HEK293 (cell line): Measurements from ENCODE around the gene PARP2.

Experiments used
- CTCF ChIA-PET: fragments of 350-600 bp; formaldehyde crosslinking; extraction: SDS; loops from one replicate; lab custom pipeline; 2021; ENCODE audit warnings: antibody characterized with exemption; lab: Yijun Ruan, JAX
- POLR2A ChIA-PET: fragments of 300-600 bp; formaldehyde crosslinking; extraction: SDS; loops from one replicate; lab custom pipeline; 2020; ENCODE audit warnings: antibody characterized with exemption, inconsistent platforms; lab: Yijun Ruan, JAX
- H3K27ac ChIP-seq: fragments of 200-500 bp; sonication (Bioruptor generic); 2 replicates; pipeline ENCODE4 v1.5.1; 2014; ENCODE audit warnings: low read depth, low read length, control low read depth, inconsistent platforms; ENCODE audit errors: extremely low read depth
- H3K36me3 ChIP-seq, 2 experiments: fragments of 200-500 bp in 1 of 2; sonication (Bioruptor generic) in 1 of 2; 1 replicate in 1 of 2; 2 replicates in 1 of 2; pipeline ENCODE4 v1.5.1; 2014 to 2017; ENCODE audit warnings: inconsistent platforms in 2 of 2, low read length in 2 of 2; ENCODE audit not compliant: control insufficient read depth in 2 of 2, insufficient read depth in 1 of 2
- H3K4me1 ChIP-seq: fragments of 200-500 bp; sonication (Bioruptor generic); 2 replicates; pipeline ENCODE4 v1.5.1; 2014; ENCODE audit warnings: mild to moderate bottlenecking, low read length, inconsistent platforms; ENCODE audit not compliant: control insufficient read depth, insufficient read depth
- H3K4me3 ChIP-seq: 2 replicates; pipeline ENCODE4 v1.5.1; 2011; ENCODE audit warnings: low read depth, mild to moderate bottlenecking, control low read depth, low read length, moderate library complexity
- H3K9me3 ChIP-seq: fragments of 200-500 bp; sonication (Bioruptor generic); 2 replicates; pipeline ENCODE4 v1.5.1; 2014; ENCODE audit warnings: low read depth, low read length, inconsistent platforms; ENCODE audit not compliant: control insufficient read depth, insufficient read depth
- GLI4 ChIP-seq: fragments of 450-650 bp; formaldehyde crosslinking; IDR thresholded peaks from 2 replicates; pipeline ENCODE4 v1.5.1; 2016; ENCODE audit warnings: missing biosample characterization, missing genetic modification characterization
- IKZF3 ChIP-seq: fragments of 450-650 bp; IDR thresholded peaks from 2 replicates; pipeline ENCODE4 v1.5.0; 2018; ENCODE audit warnings: missing biosample characterization, mild to moderate bottlenecking, missing genetic modification characterization, moderate library complexity
- KLF10 ChIP-seq: fragments of 450-650 bp; IDR thresholded peaks from 2 replicates; pipeline ENCODE4 v1.5.1; 2018; ENCODE audit warnings: missing biosample characterization, mild to moderate bottlenecking, missing genetic modification characterization
- SP3 ChIP-seq: fragments of 450-650 bp; formaldehyde crosslinking; IDR thresholded peaks from 2 replicates; pipeline ENCODE4 v1.5.1; 2016; ENCODE audit warnings: missing biosample characterization, missing genetic modification characterization
- WT1 ChIP-seq: fragments of 450-650 bp; formaldehyde crosslinking; IDR thresholded peaks from 2 replicates; pipeline ENCODE4 v1.5.1; 2016; ENCODE audit warnings: missing biosample characterization, missing genetic modification characterization
- YY1 ChIP-seq: fragments of 450-650 bp; formaldehyde crosslinking; IDR thresholded peaks from 2 replicates; pipeline ENCODE4 v1.5.1; 2018; ENCODE audit warnings: missing biosample characterization, missing genetic modification characterization
- ZBTB48 ChIP-seq: fragments of 450-650 bp; formaldehyde crosslinking; IDR thresholded peaks from 2 replicates; pipeline ENCODE4 v1.5.1; 2016; ENCODE audit warnings: missing biosample characterization, missing genetic modification characterization
- ZFP3 ChIP-seq: fragments of 450-650 bp; formaldehyde crosslinking; IDR thresholded peaks from 2 replicates; pipeline ENCODE4 v1.5.1; 2016; ENCODE audit warnings: low read depth, missing biosample characterization, missing genetic modification characterization
- ZNF121 ChIP-seq: fragments of 450-650 bp; formaldehyde crosslinking; IDR thresholded peaks from 2 replicates; pipeline ENCODE4 v1.5.1; 2016; ENCODE audit warnings: missing biosample characterization, missing genetic modification characterization
- ZNF184 ChIP-seq: fragments of 450-650 bp; IDR thresholded peaks from 2 replicates; pipeline ENCODE4 v1.5.1; 2018; ENCODE audit warnings: missing biosample characterization, mild to moderate bottlenecking, missing genetic modification characterization
- ZNF23 ChIP-seq: fragments of 450-650 bp; formaldehyde crosslinking; IDR thresholded peaks from 2 replicates; pipeline ENCODE4 v1.5.1; 2016; ENCODE audit warnings: missing biosample characterization, missing genetic modification characterization, borderline replicate concordance
- ZNF248 ChIP-seq: fragments of 450-650 bp; formaldehyde crosslinking; IDR thresholded peaks from 2 replicates; pipeline ENCODE4 v1.5.1; 2017; ENCODE audit warnings: missing biosample characterization, missing genetic modification characterization
- ZNF274 ChIP-seq, 2 experiments: fragments of 200-500 bp in 1 of 2; fragments of 450-650 bp in 1 of 2; sonication (Bioruptor generic) in 1 of 2; formaldehyde crosslinking in 1 of 2; IDR thresholded peaks; 2 replicates each; pipeline versions ENCODE4 v1.5.1 to v1.6.1; 2014 to 2016; ENCODE audit warnings: borderline replicate concordance in 1 of 2, inconsistent platforms in 1 of 2, low read length in 1 of 2, missing biosample characterization in 1 of 2, missing genetic modification characterization in 1 of 2
- ZNF292 ChIP-seq: fragments of 450-650 bp; formaldehyde crosslinking; IDR thresholded peaks from 2 replicates; pipeline ENCODE4 v1.5.1; 2016; ENCODE audit warnings: low read depth, missing biosample characterization, missing genetic modification characterization, borderline replicate concordance
- ZNF37A ChIP-seq: fragments of 450-650 bp; IDR thresholded peaks from 2 replicates; pipeline ENCODE4 v1.5.1; 2018; ENCODE audit warnings: missing biosample characterization, missing genetic modification characterization
- ZNF394 ChIP-seq: fragments of 450-650 bp; formaldehyde crosslinking; IDR thresholded peaks from 2 replicates; pipeline ENCODE4 v1.5.1; 2016; ENCODE audit warnings: missing biosample characterization, missing genetic modification characterization, mild to moderate bottlenecking, moderate library complexity, borderline replicate concordance
- ZNF48 ChIP-seq: fragments of 450-650 bp; formaldehyde crosslinking; IDR thresholded peaks from 2 replicates; pipeline ENCODE4 v1.5.1; 2016; ENCODE audit warnings: missing biosample characterization, missing genetic modification characterization
- ZNF585B ChIP-seq: fragments of 450-650 bp; formaldehyde crosslinking; IDR thresholded peaks from 2 replicates; pipeline ENCODE4 v1.5.1; 2016; ENCODE audit warnings: missing biosample characterization, missing genetic modification characterization
- ZNF596 ChIP-seq: fragments of 450-650 bp; IDR thresholded peaks from 2 replicates; pipeline ENCODE4 v1.5.0; 2018; ENCODE audit warnings: missing biosample characterization, mild to moderate bottlenecking, missing genetic modification characterization, moderate library complexity
- ZNF629 ChIP-seq: fragments of 450-650 bp; formaldehyde crosslinking; IDR thresholded peaks from 2 replicates; pipeline ENCODE4 v1.5.1; 2017; ENCODE audit warnings: missing biosample characterization, missing genetic modification characterization
- ZNF670 ChIP-seq: fragments of 450-650 bp; formaldehyde crosslinking; IDR thresholded peaks from 2 replicates; pipeline ENCODE4 v1.5.1; 2016; ENCODE audit warnings: missing biosample characterization, missing genetic modification characterization, low read depth
- ZSCAN30 ChIP-seq: fragments of 450-650 bp; IDR thresholded peaks from 2 replicates; pipeline ENCODE4 v1.5.1; 2018; ENCODE audit warnings: missing biosample characterization, mild to moderate bottlenecking, missing genetic modification characterization, moderate library complexity
- TF ChIP-seq, protein P1 (sequence below): fragments of 450-650 bp; IDR thresholded peaks from 2 replicates; pipeline ENCODE4 v1.5.1; 2018; ENCODE audit warnings: missing biosample characterization, missing genetic modification characterization
- TF ChIP-seq, protein P2 (sequence below): fragments of 450-650 bp; formaldehyde crosslinking; IDR thresholded peaks from 2 replicates; pipeline ENCODE4 v1.5.1; 2017; ENCODE audit warnings: missing biosample characterization, missing genetic modification characterization
- TF ChIP-seq, protein P3 (sequence below): fragments of 450-650 bp; formaldehyde crosslinking; IDR thresholded peaks from 2 replicates; pipeline ENCODE4 v1.5.1; 2017; ENCODE audit warnings: missing biosample characterization, missing genetic modification characterization
- TF ChIP-seq, protein P4 (sequence below): fragments of 450-650 bp; formaldehyde crosslinking; IDR thresholded peaks from 2 replicates; pipeline ENCODE4 v1.5.1; 2016; ENCODE audit warnings: missing biosample characterization, missing genetic modification characterization, borderline replicate concordance
- TF ChIP-seq, protein P5 (sequence below): fragments of 450-650 bp; formaldehyde crosslinking; IDR thresholded peaks from 2 replicates; pipeline ENCODE4 v1.5.1; 2016; ENCODE audit warnings: missing biosample characterization, missing genetic modification characterization, low read depth

PARP2 gene

DNA sequence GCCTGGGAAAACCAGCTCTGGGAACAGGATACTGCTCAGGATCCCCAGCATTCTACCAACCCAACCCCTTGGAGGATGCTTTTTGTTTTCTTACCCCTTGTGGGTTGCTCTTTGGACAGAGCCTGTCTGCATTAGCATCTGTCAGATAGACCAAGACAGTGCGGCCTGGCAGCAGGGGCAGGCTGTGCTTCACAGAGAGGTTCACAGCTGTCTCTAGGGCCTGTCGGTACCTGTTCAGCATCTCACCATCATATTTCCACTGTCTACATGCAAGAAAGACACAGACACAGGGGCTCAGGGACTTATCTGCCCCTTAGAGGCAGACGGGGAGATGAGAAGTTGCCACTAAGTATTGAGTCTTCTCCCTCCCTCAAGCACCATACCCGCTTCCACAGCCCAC is 48.1 kb downstream of the PARP2 start:
- ChIA-PET POLR2A (no interaction called here), CTCF (interaction anchor here (0.6 kb wide), 1 partner anchor 9 kb away, joined by 3 read pairs; no protein-coding TSS in a partner anchor)
- H3K36me3 ChIP-seq, result peaks cover 13 to 71% of the 10 kb centered on the region in 2 experiments

DNA sequence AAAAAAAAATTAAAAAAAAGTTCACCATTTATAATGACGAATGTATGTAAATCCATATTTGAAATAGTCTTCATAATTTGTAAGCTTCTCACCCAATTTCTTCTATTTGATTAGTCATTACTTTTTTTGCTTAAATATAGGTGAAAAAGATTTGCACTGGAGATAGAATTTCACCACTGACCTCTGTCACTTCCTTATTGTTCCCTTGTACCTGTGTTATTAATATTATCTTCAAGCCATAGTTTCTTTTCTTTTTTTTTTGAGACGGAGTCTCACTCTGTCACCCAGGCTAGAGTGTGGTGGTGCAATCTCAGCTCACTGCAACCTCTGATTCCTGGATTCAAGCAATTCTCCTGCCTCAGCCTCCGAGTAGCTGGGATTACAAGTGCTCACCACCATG is 54.1 kb downstream of the PARP2 start:
- H3K4me1 ChIP-seq, result no peaks in the 10 kb centered on the region
- no peak overlapping the region for H3K4me3 ChIP-seq
- ChIA-PET CTCF (interaction anchor here (0.6 to 2.8 kb wide), 3 partner anchors 17 to 598 kb away, joined by 3 to 10 read pairs (median 4); no protein-coding TSS in a partner anchor), POLR2A (no interaction called here)
- H3K9me3 ChIP-seq, result no peaks in the 10 kb centered on the region
- peaks cover 44 to 48% of the 10 kb centered on the region in 2 experiments for H3K36me3 ChIP-seq
- H3K27ac ChIP-seq, result no peak overlapping the region
- TF ChIP-seq ZNF37A (tag by site-specific recombination) (no peak), ZNF629 (tag by site-specific recombination) (no peak), ZNF292 (tag by site-specific recombination) (no peak), WT1 (tag by site-specific recombination) (no peak), GLI4 (tag by site-specific recombination) (no peak), ZNF121 (tag by site-specific recombination) (no peak), ZNF274 (IDR thresholded peaks at IDR 0.05; ENCODE audit: low read length) (no peak), ZNF274 (tag by site-specific recombination; IDR thresholded peaks at IDR 0.05; ENCODE audit: borderline replicate concordance) (no peak), SP3 (no peak), ZNF48 (tag by site-specific recombination) (no peak), ZBTB48 (tag by site-specific recombination) (no peak), ZFP3 (tag by site-specific recombination) (no peak), IKZF3 (tag by site-specific recombination) (no peak), ZNF670 (tag by site-specific recombination) (no peak)

More for the DNA sequence above, 48.1 kb downstream of the PARP2 start:
- H3K4me3 ChIP-seq, result no peak overlapping the region
- H3K4me1 ChIP-seq, result no peaks in the 10 kb centered on the region
- TF ChIP-seq KLF10 (no peak), ZNF23 (no peak), ZNF121 (tag by site-specific recombination) (no peak), ZNF596 (tag by site-specific recombination) (no peak), ZNF184 (tag by site-specific recombination) (no peak), YY1 (no peak), ZFP3 (tag by site-specific recombination) (no peak), ZNF394 (tag by site-specific recombination) (no peak), ZSCAN30 (no peak), ZNF585B (tag by site-specific recombination) (no peak), ZNF248 (no peak), ZNF37A (tag by site-specific recombination) (no peak)
- TF ChIP-seq, protein P1, sequence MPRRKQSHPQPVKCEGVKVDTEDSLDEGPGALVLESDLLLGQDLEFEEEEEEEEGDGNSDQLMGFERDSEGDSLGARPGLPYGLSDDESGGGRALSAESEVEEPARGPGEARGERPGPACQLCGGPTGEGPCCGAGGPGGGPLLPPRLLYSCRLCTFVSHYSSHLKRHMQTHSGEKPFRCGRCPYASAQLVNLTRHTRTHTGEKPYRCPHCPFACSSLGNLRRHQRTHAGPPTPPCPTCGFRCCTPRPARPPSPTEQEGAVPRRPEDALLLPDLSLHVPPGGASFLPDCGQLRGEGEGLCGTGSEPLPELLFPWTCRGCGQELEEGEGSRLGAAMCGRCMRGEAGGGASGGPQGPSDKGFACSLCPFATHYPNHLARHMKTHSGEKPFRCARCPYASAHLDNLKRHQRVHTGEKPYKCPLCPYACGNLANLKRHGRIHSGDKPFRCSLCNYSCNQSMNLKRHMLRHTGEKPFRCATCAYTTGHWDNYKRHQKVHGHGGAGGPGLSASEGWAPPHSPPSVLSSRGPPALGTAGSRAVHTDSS (tag by site-specific recombination), result no peak
- TF ChIP-seq, protein P2, sequence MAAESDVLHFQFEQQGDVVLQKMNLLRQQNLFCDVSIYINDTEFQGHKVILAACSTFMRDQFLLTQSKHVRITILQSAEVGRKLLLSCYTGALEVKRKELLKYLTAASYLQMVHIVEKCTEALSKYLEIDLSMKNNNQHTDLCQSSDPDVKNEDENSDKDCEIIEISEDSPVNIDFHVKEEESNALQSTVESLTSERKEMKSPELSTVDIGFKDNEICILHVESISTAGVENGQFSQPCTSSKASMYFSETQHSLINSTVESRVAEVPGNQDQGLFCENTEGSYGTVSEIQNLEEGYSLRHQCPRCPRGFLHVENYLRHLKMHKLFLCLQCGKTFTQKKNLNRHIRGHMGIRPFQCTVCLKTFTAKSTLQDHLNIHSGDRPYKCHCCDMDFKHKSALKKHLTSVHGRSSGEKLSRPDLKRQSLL, result no peak
- TF ChIP-seq, protein P3, sequence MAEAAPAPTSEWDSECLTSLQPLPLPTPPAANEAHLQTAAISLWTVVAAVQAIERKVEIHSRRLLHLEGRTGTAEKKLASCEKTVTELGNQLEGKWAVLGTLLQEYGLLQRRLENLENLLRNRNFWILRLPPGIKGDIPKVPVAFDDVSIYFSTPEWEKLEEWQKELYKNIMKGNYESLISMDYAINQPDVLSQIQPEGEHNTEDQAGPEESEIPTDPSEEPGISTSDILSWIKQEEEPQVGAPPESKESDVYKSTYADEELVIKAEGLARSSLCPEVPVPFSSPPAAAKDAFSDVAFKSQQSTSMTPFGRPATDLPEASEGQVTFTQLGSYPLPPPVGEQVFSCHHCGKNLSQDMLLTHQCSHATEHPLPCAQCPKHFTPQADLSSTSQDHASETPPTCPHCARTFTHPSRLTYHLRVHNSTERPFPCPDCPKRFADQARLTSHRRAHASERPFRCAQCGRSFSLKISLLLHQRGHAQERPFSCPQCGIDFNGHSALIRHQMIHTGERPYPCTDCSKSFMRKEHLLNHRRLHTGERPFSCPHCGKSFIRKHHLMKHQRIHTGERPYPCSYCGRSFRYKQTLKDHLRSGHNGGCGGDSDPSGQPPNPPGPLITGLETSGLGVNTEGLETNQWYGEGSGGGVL (tag by site-specific recombination), result no peak
- TF ChIP-seq, protein P4, sequence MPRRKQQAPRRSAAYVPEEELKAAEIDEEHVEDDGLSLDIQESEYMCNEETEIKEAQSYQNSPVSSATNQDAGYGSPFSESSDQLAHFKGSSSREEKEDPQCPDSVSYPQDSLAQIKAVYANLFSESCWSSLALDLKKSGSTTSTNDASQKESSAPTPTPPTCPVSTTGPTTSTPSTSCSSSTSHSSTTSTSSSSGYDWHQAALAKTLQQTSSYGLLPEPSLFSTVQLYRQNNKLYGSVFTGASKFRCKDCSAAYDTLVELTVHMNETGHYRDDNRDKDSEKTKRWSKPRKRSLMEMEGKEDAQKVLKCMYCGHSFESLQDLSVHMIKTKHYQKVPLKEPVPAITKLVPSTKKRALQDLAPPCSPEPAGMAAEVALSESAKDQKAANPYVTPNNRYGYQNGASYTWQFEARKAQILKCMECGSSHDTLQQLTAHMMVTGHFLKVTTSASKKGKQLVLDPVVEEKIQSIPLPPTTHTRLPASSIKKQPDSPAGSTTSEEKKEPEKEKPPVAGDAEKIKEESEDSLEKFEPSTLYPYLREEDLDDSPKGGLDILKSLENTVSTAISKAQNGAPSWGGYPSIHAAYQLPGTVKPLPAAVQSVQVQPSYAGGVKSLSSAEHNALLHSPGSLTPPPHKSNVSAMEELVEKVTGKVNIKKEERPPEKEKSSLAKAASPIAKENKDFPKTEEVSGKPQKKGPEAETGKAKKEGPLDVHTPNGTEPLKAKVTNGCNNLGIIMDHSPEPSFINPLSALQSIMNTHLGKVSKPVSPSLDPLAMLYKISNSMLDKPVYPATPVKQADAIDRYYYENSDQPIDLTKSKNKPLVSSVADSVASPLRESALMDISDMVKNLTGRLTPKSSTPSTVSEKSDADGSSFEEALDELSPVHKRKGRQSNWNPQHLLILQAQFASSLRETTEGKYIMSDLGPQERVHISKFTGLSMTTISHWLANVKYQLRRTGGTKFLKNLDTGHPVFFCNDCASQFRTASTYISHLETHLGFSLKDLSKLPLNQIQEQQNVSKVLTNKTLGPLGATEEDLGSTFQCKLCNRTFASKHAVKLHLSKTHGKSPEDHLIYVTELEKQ (tag by site-specific recombination), result no peak
- TF ChIP-seq, protein P5, sequence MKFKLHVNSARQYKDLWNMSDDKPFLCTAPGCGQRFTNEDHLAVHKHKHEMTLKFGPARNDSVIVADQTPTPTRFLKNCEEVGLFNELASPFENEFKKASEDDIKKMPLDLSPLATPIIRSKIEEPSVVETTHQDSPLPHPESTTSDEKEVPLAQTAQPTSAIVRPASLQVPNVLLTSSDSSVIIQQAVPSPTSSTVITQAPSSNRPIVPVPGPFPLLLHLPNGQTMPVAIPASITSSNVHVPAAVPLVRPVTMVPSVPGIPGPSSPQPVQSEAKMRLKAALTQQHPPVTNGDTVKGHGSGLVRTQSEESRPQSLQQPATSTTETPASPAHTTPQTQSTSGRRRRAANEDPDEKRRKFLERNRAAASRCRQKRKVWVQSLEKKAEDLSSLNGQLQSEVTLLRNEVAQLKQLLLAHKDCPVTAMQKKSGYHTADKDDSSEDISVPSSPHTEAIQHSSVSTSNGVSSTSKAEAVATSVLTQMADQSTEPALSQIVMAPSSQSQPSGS (tag by site-specific recombination), result no peak
- H3K9me3 ChIP-seq, result no peaks in the 10 kb centered on the region
- no peak overlapping the region for H3K27ac ChIP-seq
